Naive B cell (primary cell): ENCODE measurements around the gene TPST2. TPM values are rescaled to one million over a fixed set of nuclear protein-coding genes. Genes with fewer than 3 reads are reported as not detected.

Experiments
- ATAC-seq, 2 donors: fragments of 150-1000 bp; cut with Tn5 transposase; 2 replicates each; pipeline ENCODE4 v1.10.0; 2021; ENCODE audit warnings: low read depth in 2 of 2, mild to moderate bottlenecking in 2 of 2, moderate library complexity in 2 of 2
- DNase-seq: peaks from one replicate; pipeline ENCODE4 v3.0.0; 2022
- H3K27ac Mint-ChIP-seq, 6 donors: one replicate each; pipeline ENCODE4 v1.8.0; 2020 to 2022; ENCODE audit warnings: mild to moderate bottlenecking in 6 of 6, mixed read lengths in 6 of 6, moderate library complexity in 5 of 6, inconsistent platforms in 2 of 6
- H3K27me3 Mint-ChIP-seq, 3 donors: one replicate each; pipeline ENCODE4 v1.8.0; 2021 to 2022; ENCODE audit warnings: mixed read lengths in 3 of 3, mild to moderate bottlenecking in 1 of 3
- H3K36me3 Mint-ChIP-seq, 2 donors: one replicate each; pipeline ENCODE4 v1.8.0; 2020 to 2022; ENCODE audit warnings: mixed read lengths in 2 of 2, inconsistent platforms in 1 of 2, mild to moderate bottlenecking in 1 of 2
- H3K4me1 Mint-ChIP-seq, 3 donors: one replicate each; pipeline ENCODE4 v1.8.0; 2020 to 2022; ENCODE audit warnings: mixed read lengths in 3 of 3, inconsistent platforms in 1 of 3, mild to moderate bottlenecking in 1 of 3, moderate library complexity in 1 of 3
- H3K4me3 Mint-ChIP-seq, 8 donors: one replicate each; pipeline ENCODE4 v1.8.0; 2020 to 2022; ENCODE audit warnings: mild to moderate bottlenecking in 8 of 8, mixed read lengths in 8 of 8, moderate library complexity in 8 of 8, inconsistent platforms in 2 of 8
- H3K9me3 Mint-ChIP-seq, 7 donors: one replicate each; pipeline ENCODE4 v1.8.0; 2020 to 2022; ENCODE audit warnings: mixed read lengths in 7 of 7, mild to moderate bottlenecking in 5 of 7, inconsistent platforms in 2 of 7, moderate library complexity in 1 of 7
- polyA plus RNA-seq, 6 donors: library from polyadenylated mRNA; unstranded; fragments of 300-500 nt; fragmentation: Illumina TruSeq; gene quantifications; one replicate each; pipeline ENCODE4 v1.2.3, GENCODE V29; 2021; ENCODE audit warnings: low read depth in 6 of 6

Gene TPST2
- polyA plus RNA-seq, 6 donors from 2014 or later = 13.9 to 39.0 (median 28.5) TPM

GRCh38 chr22:26502688-26503561, 87.0 kb downstream of the TPST2 start:
- no peaks in the 10 kb centered on the region for H3K27me3 Mint-ChIP-seq
- peak overlapping the region in 7 of 8 donors; percentile 10 to 78 (median 50) for H3K4me3 Mint-ChIP-seq

GRCh38 chr22:26501996-26502395, 87.9 kb downstream of the TPST2 start:
- DNase-seq = no peak
- H3K4me3 Mint-ChIP-seq = no peak overlapping the region
- no peak for ATAC-seq
- no peaks in the 10 kb centered on the region for H3K9me3 Mint-ChIP-seq
- peak overlapping the region in 1 of 6 donors; percentile 28 for H3K27ac Mint-ChIP-seq
- peaks cover 30 to 33% of the 10 kb centered on the region in 2 donors for H3K36me3 Mint-ChIP-seq
- H3K4me1 Mint-ChIP-seq = peaks cover 14 to 24% (median 21%) of the 10 kb centered on the region in 3 donors
- H3K27me3 Mint-ChIP-seq = no peaks in the 10 kb centered on the region

More at GRCh38 chr22:26502688-26503561, 87.0 kb downstream of the TPST2 start:
- peak overlapping the region; percentile 70 to 97 (median 90) for H3K27ac Mint-ChIP-seq
- peaks cover 12 to 24% (median 21%) of the 10 kb centered on the region in 3 donors for H3K4me1 Mint-ChIP-seq
- peak; percentile 97 to 99 for ATAC-seq
- H3K36me3 Mint-ChIP-seq = peaks cover 28 to 30% of the 10 kb centered on the region in 2 donors
- H3K9me3 Mint-ChIP-seq = no peaks in the 10 kb centered on the region
- peak; percentile 65 for DNase-seq

- no peaks in the 10 kb centered on the region for H3K27me3 Mint-ChIP-seq
- peaks cover 27 to 32% of the 10 kb centered on the region in 2 donors for H3K36me3 Mint-ChIP-seq
- ATAC-seq (no peak), DNase-seq (no peak)
- peaks cover 15 to 21% (median 17%) of the 10 kb centered on the region in 3 donors for H3K4me1 Mint-ChIP-seq
- peak overlapping the region in 2 of 6 donors; percentile 15 to 61 for H3K27ac Mint-ChIP-seq
- no peak overlapping the region for H3K4me3 Mint-ChIP-seq
- no peaks in the 10 kb centered on the region for H3K9me3 Mint-ChIP-seq
Observed at GRCh38 chr22:26499188-26499703, 90.7 kb downstream of the TPST2 start.

GRCh38 chr22:26496456-26496855, 93.5 kb downstream of the TPST2 start:
- ATAC-seq (no peak), DNase-seq (no peak)
- Mint-ChIP-seq H3K27ac (no peak overlapping the region), H3K4me3 (no peak overlapping the region), H3K27me3 (no peaks in the 10 kb centered on the region), H3K9me3 (no peaks in the 10 kb centered on the region), H3K4me1 (peaks cover 0 to 5% (median 4%) of the 10 kb centered on the region in 3 donors), H3K36me3 (peaks cover 7 to 19% of the 10 kb centered on the region in 2 donors)

GRCh38 chr22:26494506-26494905, 95.4 kb downstream of the TPST2 start:
- peak overlapping the region in 3 of 6 donors; percentile 66 to 76 (median 70) for H3K27ac Mint-ChIP-seq
- peak overlapping the region in 1 of 8 donors; percentile 66 for H3K4me3 Mint-ChIP-seq
- no peak for DNase-seq
- peaks cover under 1 to 6% (median 5%) of the 10 kb centered on the region in 3 donors for H3K4me1 Mint-ChIP-seq
- no peak for ATAC-seq
- H3K27me3 Mint-ChIP-seq = no peaks in the 10 kb centered on the region
- H3K9me3 Mint-ChIP-seq = no peaks in the 10 kb centered on the region
- peaks cover 7 to 10% of the 10 kb centered on the region in 2 donors for H3K36me3 Mint-ChIP-seq

- Mint-ChIP-seq H3K27me3 (no peaks in the 10 kb centered on the region), H3K36me3 (peaks cover 5 to 9% of the 10 kb centered on the region in 2 donors), H3K27ac (no peak overlapping the region), H3K4me1 (peaks cover 8 to 12% (median 10%) of the 10 kb centered on the region in 3 donors), H3K4me3 (no peak overlapping the region), H3K9me3 (no peaks in the 10 kb centered on the region)
- ATAC-seq = no peak
- no peak for DNase-seq
Observed at GRCh38 chr22:26492220-26492619, 97.7 kb downstream of the TPST2 start.

- H3K27ac Mint-ChIP-seq = peak overlapping the region in 5 of 6 donors; percentile 25 to 89 (median 80)
- H3K27me3 Mint-ChIP-seq = no peaks in the 10 kb centered on the region
- H3K36me3 Mint-ChIP-seq = peaks cover 0 to 5% of the 10 kb centered on the region in 2 donors
- H3K4me3 Mint-ChIP-seq = peak overlapping the region in 1 of 8 donors; percentile 4
- ATAC-seq (no peak), DNase-seq (no peak)
- no peaks in the 10 kb centered on the region for H3K9me3 Mint-ChIP-seq
- H3K4me1 Mint-ChIP-seq = peaks cover 24 to 29% (median 25%) of the 10 kb centered on the region in 3 donors
Observed at GRCh38 chr22:26489447-26490036, 100.4 kb downstream of the TPST2 start.

GRCh38 chr22:26487996-26488395, 101.9 kb downstream of the TPST2 start:
- Mint-ChIP-seq H3K4me1 (peaks cover 32 to 37% (median 35%) of the 10 kb centered on the region in 3 donors), H3K4me3 (peak overlapping the region in 1 of 8 donors; percentile 38), H3K36me3 (no peaks in the 10 kb centered on the region), H3K9me3 (no peaks in the 10 kb centered on the region), H3K27me3 (no peaks in the 10 kb centered on the region), H3K27ac (peak overlapping the region in 2 of 6 donors; percentile 34 to 38)
- ATAC-seq = no peak
- no peak for DNase-seq

GRCh38 chr22:26486394-26486793, 103.5 kb downstream of the TPST2 start:
- no peaks in the 10 kb centered on the region for H3K27me3 Mint-ChIP-seq
- H3K36me3 Mint-ChIP-seq = no peaks in the 10 kb centered on the region
- H3K4me3 Mint-ChIP-seq = peak overlapping the region in 3 of 8 donors; percentile 18 to 92 (median 48)
- no peak for ATAC-seq
- H3K9me3 Mint-ChIP-seq = no peaks in the 10 kb centered on the region
- H3K4me1 Mint-ChIP-seq = peaks cover 48 to 53% (median 50%) of the 10 kb centered on the region in 3 donors
- peak overlapping the region in 1 of 6 donors; percentile 98 for H3K27ac Mint-ChIP-seq
- no peak for DNase-seq

GRCh38 chr22:26485806-26486390, 104.0 kb downstream of the TPST2 start:
- H3K36me3 Mint-ChIP-seq = no peaks in the 10 kb centered on the region
- H3K4me3 Mint-ChIP-seq = peak overlapping the region in 6 of 8 donors; percentile 1 to 92 (median 70)
- H3K9me3 Mint-ChIP-seq = no peaks in the 10 kb centered on the region
- DNase-seq (no peak), ATAC-seq (no peak)
- peak overlapping the region in 4 of 6 donors; percentile 62 to 98 (median 84) for H3K27ac Mint-ChIP-seq
- H3K27me3 Mint-ChIP-seq = no peaks in the 10 kb centered on the region
- H3K4me1 Mint-ChIP-seq = peaks cover 53 to 58% (median 55%) of the 10 kb centered on the region in 3 donors

- Mint-ChIP-seq H3K9me3 (no peaks in the 10 kb centered on the region), H3K4me1 (peaks cover 60 to 67% (median 62%) of the 10 kb centered on the region in 3 donors), H3K27me3 (no peaks in the 10 kb centered on the region), H3K4me3 (peak overlapping the region in 7 of 8 donors; percentile 42 to 95 (median 64)), H3K27ac (peak overlapping the region in 5 of 6 donors; percentile 41 to 98 (median 69)), H3K36me3 (no peaks in the 10 kb centered on the region)
- DNase-seq (no peak), ATAC-seq (no peak)
Observed at GRCh38 chr22:26485013-26485412, 104.9 kb downstream of the TPST2 start.

GRCh38 chr22:26484360-26484706, 105.6 kb downstream of the TPST2 start:
- DNase-seq (no peak), ATAC-seq (peak; percentile 8 to 20)
- peaks cover 64 to 68% (median 65%) of the 10 kb centered on the region in 3 donors for H3K4me1 Mint-ChIP-seq
- H3K27ac Mint-ChIP-seq = peak overlapping the region; percentile 92 to 100 (median 99)
- no peaks in the 10 kb centered on the region for H3K36me3 Mint-ChIP-seq
- H3K9me3 Mint-ChIP-seq = no peaks in the 10 kb centered on the region
- no peaks in the 10 kb centered on the region for H3K27me3 Mint-ChIP-seq
- peak overlapping the region; percentile 90 to 98 (median 96) for H3K4me3 Mint-ChIP-seq
